PC-3 (cell line): ENCODE measurements around the gene CLEC1A.

Experiments used
- EZH2 ChIP-seq: fragments of 300-600 bp; sonication (generic); IDR thresholded peaks from one replicate; pipeline ENCODE4 v1.6.1; 2017; ENCODE audit warnings: antibody characterized with exemption, mild to moderate bottlenecking, low read length; ENCODE audit not compliant: unreplicated experiment
- EZH2phosphoT487 ChIP-seq: fragments of 300-600 bp; sonication (generic); IDR thresholded peaks from 2 replicates; pipeline ENCODE4 v1.6.1; 2018; ENCODE audit warnings: mild to moderate bottlenecking, antibody characterized with exemption, low read length, borderline replicate concordance
- TF ChIP-seq, protein P1 (sequence below): fragments of 300-600 bp; sonication (generic); conservative IDR thresholded peaks from 2 replicates; pipeline ENCODE4 v1.5.1; 2017; ENCODE audit warnings: antibody characterized with exemption, low read depth, mild to moderate bottlenecking, low read length

GRCh38 chr12:10119066-10119465, 20.3 kb upstream of the CLEC1A start:
- TF ChIP-seq, protein P1, sequence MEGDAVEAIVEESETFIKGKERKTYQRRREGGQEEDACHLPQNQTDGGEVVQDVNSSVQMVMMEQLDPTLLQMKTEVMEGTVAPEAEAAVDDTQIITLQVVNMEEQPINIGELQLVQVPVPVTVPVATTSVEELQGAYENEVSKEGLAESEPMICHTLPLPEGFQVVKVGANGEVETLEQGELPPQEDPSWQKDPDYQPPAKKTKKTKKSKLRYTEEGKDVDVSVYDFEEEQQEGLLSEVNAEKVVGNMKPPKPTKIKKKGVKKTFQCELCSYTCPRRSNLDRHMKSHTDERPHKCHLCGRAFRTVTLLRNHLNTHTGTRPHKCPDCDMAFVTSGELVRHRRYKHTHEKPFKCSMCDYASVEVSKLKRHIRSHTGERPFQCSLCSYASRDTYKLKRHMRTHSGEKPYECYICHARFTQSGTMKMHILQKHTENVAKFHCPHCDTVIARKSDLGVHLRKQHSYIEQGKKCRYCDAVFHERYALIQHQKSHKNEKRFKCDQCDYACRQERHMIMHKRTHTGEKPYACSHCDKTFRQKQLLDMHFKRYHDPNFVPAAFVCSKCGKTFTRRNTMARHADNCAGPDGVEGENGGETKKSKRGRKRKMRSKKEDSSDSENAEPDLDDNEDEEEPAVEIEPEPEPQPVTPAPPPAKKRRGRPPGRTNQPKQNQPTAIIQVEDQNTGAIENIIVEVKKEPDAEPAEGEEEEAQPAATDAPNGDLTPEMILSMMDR: no peak
- no peak for TF ChIP-seq EZH2
- TF ChIP-seq EZH2phosphoT487: no peak
